DOHH2 (cell line): ENCODE data around the gene NPIPA3.
"Not testable (repeated sequence)": the region's sequence is repeated elsewhere in the genome, so short reads cannot be mapped to it uniquely, and the experiment has no call there.

Experiments used
- CTCF ChIP-seq: fragments of 200-600 bp; sonication (generic); IDR thresholded peaks from one replicate; pipeline ENCODE4 v1.5.1; 2014; ENCODE audit warnings: antibody characterized with exemption, mild to moderate bottlenecking, low read depth, low read length; ENCODE audit not compliant: poor library complexity, severe bottlenecking
- EZH2phosphoT487 ChIP-seq: fragments of 200-600 bp; sonication (generic); IDR thresholded peaks from 2 replicates; pipeline ENCODE4 v1.6.1; 2017; ENCODE audit warnings: borderline replicate concordance, mild to moderate bottlenecking, antibody characterized with exemption, low read length, moderate library complexity, mixed read lengths

- TF ChIP-seq CTCF, EZH2phosphoT487: not testable (repeated sequence)
Observed at GRCh38 chr16:14701859-14702258, 1.4 kb upstream of the NPIPA3 start.
